HG03097 (cell line): Measurements from ENCODE around the gene HIBCH.
"Not testable (repeated sequence)": the region's sequence is repeated elsewhere in the genome, so short reads cannot be mapped to it uniquely, and the experiment has no call there.

ENCODE experiments used
- ATAC-seq: cut with Tn5 transposase; IDR thresholded peaks from one replicate; pipeline ENCODE4 v1.9.1; 2021; ENCODE audit not compliant: unreplicated experiment, low FRiP score

Gene HIBCH

GRCh38 chr2:190311893-190312634 lies 7.6 kb downstream of the HIBCH start:
- ATAC-seq, result no peak

- no peak for ATAC-seq
Observed at GRCh38 chr2:190308031-190308430, 11.6 kb downstream of the HIBCH start.

- ATAC-seq, result no peak
Observed at GRCh38 chr2:190304404-190304803, 15.2 kb downstream of the HIBCH start.

- no peak for ATAC-seq
Observed at GRCh38 chr2:190303647-190304046, 16.0 kb downstream of the HIBCH start.

GRCh38 chr2:190302052-190302451 lies 17.6 kb downstream of the HIBCH start:
- no peak for ATAC-seq

GRCh38 chr2:190301032-190301431 lies 18.6 kb downstream of the HIBCH start:
- ATAC-seq, result no peak

- ATAC-seq, result not testable (repeated sequence)
Observed at GRCh38 chr2:190297880-190298279, 21.7 kb downstream of the HIBCH start.

GRCh38 chr2:190283783-190284182 lies 35.8 kb downstream of the HIBCH start:
- no peak for ATAC-seq

GRCh38 chr2:190280565-190281350 lies 38.9 kb downstream of the HIBCH start:
- no peak for ATAC-seq

- ATAC-seq, result not testable (repeated sequence)
Observed at GRCh38 chr2:190279256-190280134, 40.1 kb downstream of the HIBCH start.

- ATAC-seq, result no peak
Observed at GRCh38 chr2:190277234-190278112, 42.2 kb downstream of the HIBCH start.

- ATAC-seq, result no peak
Observed at GRCh38 chr2:190272457-190272842, 47.2 kb downstream of the HIBCH start.

GRCh38 chr2:190271783-190272456 lies 47.7 kb downstream of the HIBCH start:
- no peak for ATAC-seq

GRCh38 chr2:190270298-190270697 lies 49.3 kb downstream of the HIBCH start:
- no peak for ATAC-seq

GRCh38 chr2:190269699-190270098 lies 49.9 kb downstream of the HIBCH start:
- ATAC-seq, result not testable (repeated sequence)

GRCh38 chr2:190267302-190267701 lies 52.3 kb downstream of the HIBCH start:
- ATAC-seq, result no peak

GRCh38 chr2:190266314-190266713 lies 53.3 kb downstream of the HIBCH start:
- no peak for ATAC-seq

GRCh38 chr2:190261851-190262250 lies 57.8 kb downstream of the HIBCH start:
- ATAC-seq, result no peak

- no peak for ATAC-seq
Observed at GRCh38 chr2:190256087-190256486, 63.5 kb downstream of the HIBCH start.
